Fibroblast of lung (primary cell): Measurements from ENCODE around the gene FLNC.

Experiments
- EZH2 ChIP-seq: IDR thresholded peaks from 2 replicates; pipeline ENCODE4 v1.5.1; 2012; ENCODE audit warnings: low read length, control low read depth, mild to moderate bottlenecking; ENCODE audit errors: missing control alignments
- TF ChIP-seq, protein P1 (sequence below), 2 donors: IDR thresholded peaks in 1 of 2; conservative IDR thresholded peaks in 1 of 2; 1 replicate in 1 of 2; 2 replicates in 1 of 2; pipeline ENCODE4 v1.5.1; 2011 to 2012; ENCODE audit warnings: low read length in 2 of 2, control low read depth in 1 of 2, inconsistent platforms in 1 of 2, low read depth in 1 of 2, mild to moderate bottlenecking in 1 of 2

DNA sequence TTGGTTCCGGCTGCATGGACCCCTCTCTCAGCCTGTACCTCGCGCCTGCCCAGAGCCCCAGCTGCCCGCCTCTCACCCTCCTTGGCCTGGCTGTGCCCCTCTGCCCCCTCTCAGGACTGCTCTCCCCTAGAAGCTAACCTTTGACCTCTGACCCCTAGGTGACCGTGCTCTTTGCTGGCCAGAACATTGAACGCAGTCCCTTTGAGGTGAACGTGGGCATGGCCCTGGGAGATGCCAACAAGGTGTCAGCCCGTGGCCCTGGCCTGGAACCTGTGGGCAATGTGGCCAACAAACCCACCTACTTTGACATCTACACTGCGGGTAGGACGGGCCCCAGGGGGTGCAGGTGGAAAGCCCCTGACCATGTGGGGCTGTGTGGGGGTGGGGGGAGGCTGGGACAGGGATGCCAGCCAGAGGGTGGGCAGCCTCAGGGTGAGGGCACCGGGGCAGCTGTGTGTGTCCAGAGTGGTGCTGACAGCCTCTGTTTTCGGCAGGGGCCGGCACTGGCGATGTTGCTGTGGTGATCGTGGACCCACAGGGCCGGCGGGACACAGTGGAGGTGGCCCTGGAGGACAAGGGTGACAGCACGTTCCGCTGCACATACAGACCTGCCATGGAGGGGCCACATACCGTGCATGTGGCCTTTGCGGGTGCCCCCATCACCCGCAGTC lies 8.0 kb downstream of the FLNC start:
- TF ChIP-seq, protein P1, sequence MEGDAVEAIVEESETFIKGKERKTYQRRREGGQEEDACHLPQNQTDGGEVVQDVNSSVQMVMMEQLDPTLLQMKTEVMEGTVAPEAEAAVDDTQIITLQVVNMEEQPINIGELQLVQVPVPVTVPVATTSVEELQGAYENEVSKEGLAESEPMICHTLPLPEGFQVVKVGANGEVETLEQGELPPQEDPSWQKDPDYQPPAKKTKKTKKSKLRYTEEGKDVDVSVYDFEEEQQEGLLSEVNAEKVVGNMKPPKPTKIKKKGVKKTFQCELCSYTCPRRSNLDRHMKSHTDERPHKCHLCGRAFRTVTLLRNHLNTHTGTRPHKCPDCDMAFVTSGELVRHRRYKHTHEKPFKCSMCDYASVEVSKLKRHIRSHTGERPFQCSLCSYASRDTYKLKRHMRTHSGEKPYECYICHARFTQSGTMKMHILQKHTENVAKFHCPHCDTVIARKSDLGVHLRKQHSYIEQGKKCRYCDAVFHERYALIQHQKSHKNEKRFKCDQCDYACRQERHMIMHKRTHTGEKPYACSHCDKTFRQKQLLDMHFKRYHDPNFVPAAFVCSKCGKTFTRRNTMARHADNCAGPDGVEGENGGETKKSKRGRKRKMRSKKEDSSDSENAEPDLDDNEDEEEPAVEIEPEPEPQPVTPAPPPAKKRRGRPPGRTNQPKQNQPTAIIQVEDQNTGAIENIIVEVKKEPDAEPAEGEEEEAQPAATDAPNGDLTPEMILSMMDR (conservative IDR thresholded peaks at IDR 0.05 in 1 of 2, IDR thresholded peaks at IDR 0.05 in 1 of 2; ENCODE audit: low read depth in 1 of 2, low read length in 2 of 2), result no peak
- TF ChIP-seq EZH2, result no peak
